GM11168 (cell line): Measurements from ENCODE around the gene MTERF1.
"Not testable (repeated sequence)": the region's sequence is repeated elsewhere in the genome, so short reads cannot be mapped to it uniquely, and the experiment has no call there.

ENCODE experiments used
- in situ Hi-C: fragments of 300-500 bp; cut with MboI; formaldehyde crosslinking; loops from one replicate; pipeline ENCODE4 v1.12.0; 2022; ENCODE audit warnings: low sequenced_read_pairs; ENCODE audit not compliant: unreplicated experiment

Gene MTERF1

DNA sequence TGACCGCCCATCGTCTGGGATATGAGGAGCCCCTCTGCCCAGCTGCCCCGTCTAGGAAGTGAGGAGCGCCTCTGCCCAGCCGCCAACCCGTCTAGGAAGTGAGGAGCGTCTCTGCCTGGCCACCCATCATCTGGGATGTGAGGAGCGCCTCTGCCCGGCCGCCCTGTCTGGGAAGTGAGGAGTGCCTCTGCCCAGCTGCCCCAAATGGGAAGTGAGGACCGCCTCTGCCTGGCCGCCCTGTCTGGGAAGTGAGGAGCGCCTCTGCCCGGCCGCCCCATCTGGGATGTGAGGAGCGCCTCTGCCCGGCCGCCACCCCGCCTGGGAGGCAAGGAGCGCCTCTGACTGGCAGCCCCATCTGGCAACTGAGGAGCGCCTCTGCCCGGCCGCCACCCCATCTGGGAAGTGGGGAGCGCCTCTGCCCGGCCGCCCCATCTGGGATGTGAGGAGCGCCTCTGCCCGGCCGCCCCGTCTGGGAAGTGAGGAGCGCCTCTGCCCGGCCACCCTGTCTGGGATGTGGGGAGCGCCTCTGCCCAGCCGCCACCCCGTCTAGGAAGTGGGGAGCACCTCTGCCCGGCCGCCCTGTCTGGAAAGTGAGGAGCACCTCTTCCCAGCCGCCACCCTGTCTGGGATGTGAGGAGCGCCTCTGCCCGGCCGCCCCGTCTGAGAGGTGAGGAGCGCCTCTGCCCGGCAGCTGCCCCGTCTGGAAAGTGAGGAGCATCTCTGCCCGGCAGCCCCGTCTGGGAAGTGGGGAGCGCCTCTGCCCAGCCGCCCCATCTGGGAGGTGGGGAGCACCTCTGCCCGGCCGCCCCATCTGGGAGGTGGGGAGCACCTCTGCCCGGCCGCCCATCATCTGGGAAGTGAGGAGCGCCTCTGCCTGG is 7.1 kb upstream of the MTERF1 start:
- in situ Hi-C loops = not testable (repeated sequence)

DNA sequence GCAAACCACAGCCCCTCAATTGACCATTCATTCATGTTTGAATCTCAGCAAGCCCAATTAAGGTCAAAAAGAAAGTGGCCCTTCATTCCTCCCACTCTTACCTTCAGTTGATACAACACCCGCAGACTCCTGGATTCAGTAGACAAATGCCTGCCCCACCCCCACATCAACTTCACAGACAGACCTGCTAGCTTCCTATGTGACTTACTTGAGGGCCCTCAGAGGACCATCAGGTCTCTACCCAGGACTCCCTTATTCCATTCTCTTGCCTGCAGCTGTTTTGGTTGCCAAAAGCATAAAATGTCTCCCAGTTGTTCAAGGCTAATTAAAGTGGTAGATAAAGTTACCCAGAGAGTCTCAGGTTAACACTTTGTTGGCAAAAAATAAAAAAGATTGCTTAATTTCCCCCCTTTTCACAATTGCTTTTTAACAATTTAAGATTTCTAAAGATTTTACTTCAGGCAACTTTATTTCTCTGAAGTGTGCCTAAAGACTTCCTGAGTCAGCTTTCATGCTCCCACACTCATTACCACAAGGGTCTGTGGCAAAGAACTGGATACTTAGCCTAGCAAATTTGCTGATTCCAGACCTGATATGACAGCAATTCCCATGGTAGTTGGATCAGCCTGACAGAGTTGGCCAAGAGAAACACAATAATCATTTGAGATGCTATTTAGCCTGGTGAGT is 3.3 kb upstream of the MTERF1 start:
- in situ Hi-C loops = no loop called here

DNA sequence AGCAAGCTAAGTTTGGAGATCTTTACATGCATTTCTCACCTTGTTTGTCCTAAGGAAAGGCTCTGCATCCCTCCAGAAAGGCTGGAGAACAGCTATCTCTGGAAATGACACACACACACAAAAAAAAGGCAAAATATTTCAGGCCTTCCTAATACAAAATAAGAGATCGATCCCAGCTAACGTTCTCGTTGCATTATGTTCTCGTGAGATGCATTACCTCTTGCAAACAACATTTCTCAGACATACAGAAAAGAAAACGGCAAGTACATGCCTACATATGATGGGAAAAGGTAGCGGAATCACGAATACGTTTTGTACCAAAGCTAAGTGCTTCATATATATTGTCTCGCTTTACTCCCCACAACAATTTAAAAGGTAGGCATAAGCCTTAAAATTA is 488 bp downstream of the MTERF1 start:
- in situ Hi-C loops = no loop called here

DNA sequence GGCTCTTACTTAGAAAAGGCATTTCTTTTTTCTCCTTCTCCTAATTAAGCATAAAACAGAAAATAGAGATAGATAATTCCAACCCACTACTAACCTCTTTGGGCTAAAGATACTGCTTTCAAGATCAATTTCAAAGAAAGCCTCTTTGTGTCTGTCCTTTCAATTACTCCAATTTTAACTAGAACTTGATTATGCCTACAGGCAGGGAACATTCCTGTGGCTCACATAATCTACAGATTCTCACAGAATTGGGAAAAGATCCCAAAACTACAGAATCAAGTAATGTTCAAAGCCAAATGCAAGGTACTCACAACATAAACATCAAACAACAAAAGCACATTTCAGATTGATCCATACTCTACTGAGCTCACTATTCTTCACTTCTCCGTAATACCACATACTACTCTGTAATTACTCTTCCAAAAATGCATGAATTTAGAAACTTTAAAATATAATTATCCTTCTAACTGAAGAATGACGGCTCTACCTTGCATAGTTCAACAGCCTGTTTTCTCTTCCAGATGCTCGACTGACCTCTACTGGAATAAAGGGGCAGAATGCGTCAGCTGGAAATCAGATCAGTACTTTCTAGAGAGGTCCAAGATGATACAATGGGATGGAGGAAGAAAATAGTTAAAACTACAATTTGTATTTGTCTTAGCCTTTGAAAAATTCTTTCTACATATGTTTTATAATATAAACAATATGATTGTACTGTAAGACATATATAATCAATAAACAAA is 3.9 kb downstream of the MTERF1 start:
- in situ Hi-C loops = no loop called here

DNA sequence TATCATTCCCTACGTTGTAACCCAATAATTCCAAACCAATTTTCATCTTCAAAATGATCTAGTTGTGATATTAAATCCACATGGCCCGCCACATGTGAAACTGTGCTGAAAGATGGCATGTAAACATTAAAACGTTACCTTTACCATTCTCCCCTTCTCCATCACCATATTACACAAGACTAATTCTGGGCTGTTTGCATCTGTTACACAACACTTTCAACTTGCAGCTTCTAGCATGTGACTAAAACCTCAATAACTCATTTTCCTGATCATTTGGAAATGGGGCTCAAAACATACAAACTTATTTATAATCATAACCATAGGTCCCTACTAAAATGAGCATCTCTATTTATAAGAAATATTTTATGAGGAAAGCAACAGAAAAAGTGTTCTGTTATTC is 4.7 kb downstream of the MTERF1 start:
- in situ Hi-C loops = no loop called here

DNA sequence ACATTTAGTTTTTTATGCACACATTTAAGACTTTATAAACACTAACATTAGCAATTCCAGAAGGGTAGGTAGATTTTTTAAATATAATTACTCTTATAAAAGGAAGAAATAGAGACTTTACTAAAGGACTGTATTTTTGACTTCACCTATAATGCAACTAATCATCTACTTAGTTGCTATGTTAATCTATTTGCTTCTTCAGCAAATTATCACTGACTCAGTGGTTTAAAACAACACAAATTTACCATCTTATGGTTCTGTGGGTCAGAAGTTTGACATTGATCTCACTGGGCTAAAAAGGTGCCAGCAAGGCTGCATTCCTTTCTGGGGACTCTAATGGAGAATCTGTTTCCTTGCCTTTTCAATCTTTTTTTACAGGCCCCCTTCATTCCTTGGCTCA is 7.6 kb downstream of the MTERF1 start:
- in situ Hi-C loops = no loop called here

DNA sequence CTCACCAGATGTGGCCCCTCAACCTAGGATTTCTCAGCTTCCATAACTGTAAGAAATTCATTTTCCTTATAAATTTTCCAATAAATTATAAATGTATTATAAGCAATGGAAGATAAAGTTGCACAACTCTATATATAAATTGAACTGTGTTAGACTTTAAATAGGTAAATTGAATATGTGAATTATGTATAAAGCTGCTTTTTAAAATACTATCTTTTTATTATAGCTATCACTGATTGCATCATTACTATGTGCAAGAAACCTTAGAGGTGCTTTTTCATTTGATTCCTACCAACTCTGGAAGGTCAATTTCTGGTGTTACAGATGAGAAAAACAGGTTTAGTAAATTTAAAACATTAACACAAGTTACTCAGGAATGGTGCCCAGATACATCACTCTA is 8.4 kb downstream of the MTERF1 start:
- in situ Hi-C loops = no loop called here

DNA sequence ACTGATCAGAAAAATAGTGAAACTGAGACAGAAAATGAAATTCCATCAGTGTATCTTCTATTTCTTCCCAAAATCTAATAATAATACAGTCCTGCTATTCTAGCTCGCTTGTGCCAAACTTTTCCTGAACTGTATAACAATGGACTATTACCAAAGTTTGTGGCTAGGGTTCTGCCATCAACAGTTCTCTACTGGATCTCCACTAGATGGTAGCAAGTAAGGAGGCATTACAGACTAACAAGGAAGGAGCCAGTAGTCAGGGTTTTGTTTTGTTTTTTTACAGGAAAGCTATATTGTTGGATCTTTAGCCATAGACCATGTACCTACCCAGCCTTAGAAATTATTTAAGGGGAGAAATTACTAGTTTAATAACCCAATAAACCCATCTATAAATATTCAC is 10.8 kb downstream of the MTERF1 start:
- in situ Hi-C loops = no loop called here

DNA sequence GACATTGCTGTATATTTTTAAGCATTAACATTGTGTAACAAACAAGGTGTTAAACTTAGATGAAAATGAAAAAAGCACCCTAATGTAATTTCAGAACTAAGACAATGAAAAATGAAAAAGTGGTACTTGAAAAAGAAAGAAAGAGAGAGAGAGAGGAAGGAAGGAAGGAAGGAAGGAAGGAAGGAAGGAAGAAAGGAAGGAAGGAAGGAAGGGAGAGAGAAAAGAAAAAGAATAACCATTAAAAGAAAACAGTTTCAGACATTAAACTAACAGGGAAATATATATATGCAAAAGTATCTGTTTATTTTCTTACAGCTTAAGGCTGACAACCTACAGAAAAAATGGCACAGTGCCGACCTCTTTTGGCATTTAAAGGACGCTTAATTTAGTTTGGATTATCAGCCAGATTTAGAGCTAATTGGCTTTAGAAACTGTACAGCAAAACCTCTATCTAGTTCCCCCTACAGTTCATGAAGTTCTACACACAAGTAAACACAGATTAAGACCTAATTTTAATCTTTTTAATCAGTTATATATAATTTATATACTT is 13.8 kb downstream of the MTERF1 start:
- in situ Hi-C loops = no loop called here

DNA sequence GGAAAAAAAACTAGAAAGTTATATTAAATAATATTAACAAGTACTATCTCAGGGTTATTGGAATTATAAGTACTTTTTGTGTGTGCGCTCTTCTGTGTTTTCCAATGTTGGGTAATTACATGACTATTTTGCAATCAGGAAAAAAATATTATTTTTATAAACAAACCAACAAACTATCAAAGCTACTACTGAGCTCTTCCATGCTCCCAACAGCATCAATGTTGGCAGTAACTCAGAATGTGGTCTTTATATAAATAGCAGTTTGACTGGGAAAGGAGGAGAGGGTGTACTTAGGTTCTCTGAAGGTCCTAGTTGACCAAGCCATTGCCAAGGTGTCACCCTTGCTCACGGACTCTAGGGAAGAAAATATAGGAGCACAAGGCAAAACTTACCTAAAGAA is 15.0 kb downstream of the MTERF1 start:
- in situ Hi-C loops = no loop called here

DNA sequence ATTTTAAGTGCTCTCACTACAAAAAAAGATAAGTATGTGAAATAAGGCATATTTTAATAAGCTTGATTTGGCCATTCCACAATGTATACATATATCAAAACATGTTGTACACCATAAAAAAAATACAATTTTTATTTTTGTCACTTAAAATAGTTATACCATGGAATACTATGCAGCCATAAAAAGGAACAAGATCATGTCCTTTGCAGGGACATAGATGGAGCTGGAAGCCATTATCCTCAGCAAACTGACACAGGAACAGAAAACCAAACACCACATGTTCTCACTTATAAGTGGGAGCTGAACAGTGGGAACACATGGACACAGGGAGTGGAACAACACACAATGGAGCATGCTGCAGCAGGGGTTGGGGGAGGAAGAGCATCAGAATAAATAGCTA is 15.9 kb downstream of the MTERF1 start:
- in situ Hi-C loops = not testable (repeated sequence)

DNA sequence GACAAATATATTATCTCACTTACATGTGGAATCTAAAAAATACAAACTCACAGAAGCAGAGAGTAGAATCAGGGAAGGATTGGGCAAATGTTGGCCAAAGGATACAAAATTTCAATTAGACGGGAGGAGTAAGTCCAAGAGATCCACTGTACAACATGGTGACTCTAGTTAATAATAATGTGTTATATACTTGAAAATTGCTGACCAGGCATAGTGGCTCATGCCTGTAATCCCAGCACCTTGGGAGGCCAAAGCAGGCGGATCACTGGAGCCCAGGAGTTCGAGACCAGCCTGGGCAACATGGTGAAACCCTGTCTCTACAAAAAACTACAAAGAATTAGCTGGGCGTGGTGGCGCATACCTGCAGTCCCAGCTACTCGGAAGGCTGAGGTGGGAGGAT is 16.4 kb downstream of the MTERF1 start:
- in situ Hi-C loops = no loop called here

DNA sequence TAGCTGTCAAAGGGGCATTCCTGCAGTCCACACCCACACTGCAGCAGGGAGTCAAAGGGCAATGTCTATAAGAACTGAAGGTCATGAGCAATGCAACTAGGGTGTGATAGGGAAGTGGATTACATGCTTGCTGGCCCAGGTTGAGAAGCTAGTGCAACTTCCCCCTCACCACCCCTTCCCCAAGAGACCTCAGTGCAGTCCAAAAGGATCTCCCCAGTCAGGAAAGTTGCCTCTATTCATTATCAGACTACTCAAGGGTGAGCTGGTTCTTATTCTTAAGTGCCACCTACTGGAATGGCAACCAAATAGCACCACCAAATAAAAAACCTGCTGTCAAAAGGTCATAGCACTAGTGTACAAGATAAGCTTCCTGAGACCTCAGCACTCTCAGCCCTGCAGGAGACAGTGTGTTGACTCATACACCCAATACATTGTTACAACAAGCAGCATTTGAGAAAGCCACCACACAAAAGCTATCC is 28.2 kb downstream of the MTERF1 start:
- in situ Hi-C loops = no loop called here

DNA sequence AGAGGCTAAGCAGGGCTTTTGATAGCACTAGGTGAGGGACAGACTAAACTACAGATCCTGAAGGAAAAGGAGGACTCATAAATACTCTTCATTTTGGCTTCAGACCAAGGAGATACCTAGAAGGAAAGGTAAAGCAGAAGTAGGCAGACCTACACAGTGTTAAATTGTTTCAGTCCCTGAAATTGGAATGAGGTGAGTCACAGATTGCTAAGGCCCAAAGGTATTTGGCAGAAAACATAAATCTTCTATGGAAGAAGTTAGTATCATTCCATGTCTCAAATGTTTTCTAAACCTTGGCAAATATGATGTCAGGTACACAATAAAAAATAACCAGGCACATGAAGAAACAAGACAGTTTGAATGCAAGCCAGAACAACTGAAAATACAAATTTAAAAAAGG is 30.0 kb downstream of the MTERF1 start:
- in situ Hi-C loops = no loop called here

DNA sequence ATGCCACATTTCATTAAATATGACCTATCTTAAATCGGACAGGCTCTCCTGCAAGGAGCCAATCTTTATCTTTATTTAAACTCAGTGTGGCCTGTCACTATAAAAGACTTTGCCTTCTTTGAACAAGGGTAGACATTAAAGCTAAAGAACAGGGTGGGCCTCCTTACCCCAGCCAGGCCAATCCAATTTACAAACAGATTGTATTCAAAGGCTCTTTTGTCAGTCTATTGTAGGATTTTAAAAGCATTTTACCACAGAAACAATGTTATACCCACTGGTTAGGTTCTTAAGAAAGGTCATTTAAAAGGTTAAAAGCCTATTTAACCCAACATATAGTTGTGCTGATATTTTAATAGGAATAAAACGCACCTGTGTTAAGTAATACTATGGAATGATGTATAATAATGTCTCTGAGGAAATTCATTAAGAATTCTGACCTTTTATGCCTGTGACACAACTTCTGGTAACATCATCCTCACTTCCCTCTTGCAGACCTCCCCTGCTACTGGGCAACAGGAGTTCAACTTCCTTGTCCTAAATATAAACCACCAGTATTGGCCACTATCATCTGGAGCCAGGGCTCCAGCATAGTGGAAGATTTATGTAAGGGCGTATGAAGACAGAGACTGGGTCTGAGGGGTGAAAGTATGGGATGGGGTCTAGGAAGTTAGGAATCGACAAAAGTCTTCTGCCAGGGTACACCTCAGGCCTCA is 32.5 kb downstream of the MTERF1 start:
- in situ Hi-C loops = no loop called here

DNA sequence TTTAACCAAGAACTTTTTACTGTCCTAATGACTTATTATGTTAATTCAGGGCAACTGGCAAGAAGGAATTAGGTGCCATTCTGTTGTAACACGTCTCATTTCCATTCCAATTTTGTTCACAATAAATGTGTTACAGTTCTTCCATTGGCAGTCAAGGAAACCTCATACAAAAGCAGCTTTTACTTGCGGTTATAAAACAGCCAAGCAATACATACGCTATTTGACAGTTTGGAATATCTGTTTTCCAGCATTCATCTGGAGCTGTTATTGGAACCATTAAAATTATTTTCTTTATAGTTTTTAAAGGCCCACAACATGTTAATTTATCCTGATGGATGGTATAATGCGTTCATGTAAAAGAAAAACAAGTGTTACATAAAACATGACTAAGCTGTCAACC is 33.3 kb downstream of the MTERF1 start:
- in situ Hi-C loops = no loop called here

DNA sequence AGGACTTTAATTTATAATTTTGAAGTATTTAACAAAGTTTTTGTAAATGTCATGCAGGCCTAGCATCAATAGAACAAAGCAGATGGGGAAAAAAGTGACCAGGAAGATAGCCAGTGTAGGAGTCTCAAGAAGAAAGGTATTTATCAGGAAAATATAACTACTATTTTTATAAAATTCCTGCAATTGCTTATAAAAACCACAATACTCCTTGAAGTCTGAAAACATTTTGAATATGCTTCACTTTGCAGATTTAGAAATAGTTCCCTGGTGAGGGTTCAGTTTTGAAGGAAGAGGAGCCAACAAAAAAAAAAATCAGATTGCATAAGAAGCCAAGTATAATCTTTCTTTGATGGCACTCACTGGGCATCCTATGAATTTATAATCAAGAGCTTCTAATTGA is 34.1 kb downstream of the MTERF1 start:
- in situ Hi-C loops = no loop called here

DNA sequence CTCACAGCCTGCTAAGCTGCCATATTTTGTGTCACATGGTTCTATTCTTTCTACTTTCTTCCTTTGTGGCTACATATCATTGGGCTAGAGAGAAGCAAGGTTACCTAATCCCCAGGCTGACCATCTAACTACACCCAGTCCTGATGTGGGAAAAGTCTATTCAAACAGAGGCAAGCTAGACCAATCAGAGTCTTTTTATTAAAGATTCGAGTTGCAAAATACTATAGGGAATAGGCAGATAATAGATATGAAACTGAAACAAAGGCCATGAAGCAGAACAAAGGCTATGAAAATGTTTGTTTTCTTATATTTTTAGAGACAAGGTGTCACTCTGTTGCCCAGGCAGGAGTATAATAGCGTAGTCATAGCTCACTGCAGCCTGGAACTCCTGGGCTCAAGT is 36.7 kb downstream of the MTERF1 start:
- in situ Hi-C loops = no loop called here

DNA sequence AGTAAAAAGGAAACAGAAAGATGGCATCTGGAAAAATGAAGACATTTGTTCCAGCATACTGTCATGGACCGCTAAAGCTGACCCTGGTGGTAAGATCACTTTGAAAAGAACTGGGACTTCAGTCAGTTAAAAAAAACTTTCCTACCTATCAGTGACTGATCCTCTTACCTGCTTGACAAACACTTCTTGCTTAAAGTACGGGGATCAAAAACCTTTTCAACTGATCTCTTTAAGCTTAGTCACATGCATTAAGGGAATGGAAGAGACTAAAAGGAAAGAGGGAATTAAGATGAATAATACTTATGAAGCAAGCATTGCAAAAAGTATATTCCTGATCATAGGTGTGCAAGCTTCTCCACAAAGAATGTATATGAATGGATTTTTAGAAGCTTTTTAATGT is 42.1 kb downstream of the MTERF1 start:
- in situ Hi-C loops = no loop called here

DNA sequence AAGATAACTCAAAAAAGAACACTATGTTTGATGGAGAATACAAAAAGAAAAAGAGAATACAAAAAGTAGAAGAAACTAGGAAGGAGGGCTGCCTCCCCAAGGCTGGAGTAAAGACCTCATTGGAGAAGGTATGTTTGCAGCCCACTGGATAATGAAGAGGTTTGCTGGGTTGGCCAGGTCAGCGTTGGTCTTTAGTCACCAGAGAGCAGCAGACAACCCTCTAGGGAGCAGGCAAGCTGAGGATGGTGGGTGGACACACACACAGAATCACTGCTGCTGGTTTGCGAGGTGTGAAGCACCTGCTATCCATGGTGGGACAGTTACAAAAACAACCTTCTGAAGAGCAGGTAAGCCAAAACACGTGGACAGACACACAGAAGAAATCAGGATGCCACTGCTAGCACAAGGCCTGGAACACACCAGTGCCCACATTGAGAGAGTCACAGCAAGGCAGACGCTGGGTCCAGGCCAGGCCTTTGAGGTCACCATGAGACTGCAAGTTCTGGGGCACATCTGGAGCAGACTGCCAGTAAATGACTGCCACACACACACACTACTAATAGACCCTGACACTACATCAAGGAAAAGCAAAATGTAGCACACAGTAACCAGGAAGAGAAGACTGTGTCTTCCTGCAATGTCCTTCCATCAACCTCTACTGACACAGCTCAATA is 43.0 kb downstream of the MTERF1 start:
- in situ Hi-C loops = no loop called here
